Parathyroid adenoma (tissue), 2 donors: ENCODE results near the gene CUX1.

Experiments
- H2AFZ ChIP-seq: fragments of 300-600 bp; sonication (generic); one replicate; pipeline ENCODE4 v1.7.0; 2017; ENCODE audit warnings: antibody characterized with exemption, mild to moderate bottlenecking
- H3K27ac ChIP-seq: fragments of 300-600 bp; sonication (generic); one replicate; pipeline ENCODE4 v1.7.0; 2017
- H3K27me3 ChIP-seq: fragments of 300-600 bp; sonication (generic); one replicate; pipeline ENCODE4 v1.7.0; 2017; ENCODE audit warnings: low read length; ENCODE audit not compliant: control insufficient read depth, insufficient read depth
- H3K36me3 ChIP-seq: fragments of 300-600 bp; sonication (generic); one replicate; pipeline ENCODE4 v1.7.0; 2017; ENCODE audit warnings: low read length; ENCODE audit not compliant: control insufficient read depth, insufficient read depth
- H3K4me1 ChIP-seq: fragments of 300-600 bp; sonication (generic); one replicate; pipeline ENCODE4 v1.7.0; 2017; ENCODE audit warnings: control low read depth
- H3K4me2 ChIP-seq: fragments of 300-600 bp; sonication (generic); one replicate; pipeline ENCODE4 v1.7.0; 2017; ENCODE audit warnings: low read length
- H3K4me3 ChIP-seq: fragments of 300-600 bp; sonication (generic); one replicate; pipeline ENCODE4 v1.7.0; 2017; ENCODE audit warnings: low read depth, low read length
- H3K79me2 ChIP-seq: fragments of 300-600 bp; sonication (generic); one replicate; pipeline ENCODE4 v1.7.0; 2017; ENCODE audit warnings: control low read depth
- H3K9ac ChIP-seq: fragments of 300-600 bp; sonication (generic); one replicate; pipeline ENCODE4 v1.7.0; 2017; ENCODE audit warnings: mild to moderate bottlenecking
- H3K9me3 ChIP-seq: fragments of 300-600 bp; sonication (generic); one replicate; pipeline ENCODE4 v1.7.0; 2017; ENCODE audit warnings: low read length; ENCODE audit not compliant: control insufficient read depth
- TF ChIP-seq, protein P1 (sequence below): fragments of 300-600 bp; sonication (generic); IDR thresholded peaks from one replicate; pipeline ENCODE4 v1.7.0; 2017; ENCODE audit warnings: antibody characterized with exemption, mild to moderate bottlenecking
- donor health status: primary hyperparathyroidism.

CUX1 gene

GRCh38 chr7:101960323-101960722, 142.9 kb downstream of the CUX1 start:
- Histone ChIP-seq H3K79me2 (peaks cover 29% of the 10 kb centered on the region), H3K27ac (no peak overlapping the region), H3K4me2 (no peak overlapping the region), H3K4me1 (no peaks in the 10 kb centered on the region), H3K9ac (no peak overlapping the region), H3K36me3 (no peaks in the 10 kb centered on the region), H2AFZ (no peak overlapping the region), H3K27me3 (no peaks in the 10 kb centered on the region), H3K9me3 (no peaks in the 10 kb centered on the region), H3K4me3 (no peak overlapping the region)
- TF ChIP-seq, protein P1, sequence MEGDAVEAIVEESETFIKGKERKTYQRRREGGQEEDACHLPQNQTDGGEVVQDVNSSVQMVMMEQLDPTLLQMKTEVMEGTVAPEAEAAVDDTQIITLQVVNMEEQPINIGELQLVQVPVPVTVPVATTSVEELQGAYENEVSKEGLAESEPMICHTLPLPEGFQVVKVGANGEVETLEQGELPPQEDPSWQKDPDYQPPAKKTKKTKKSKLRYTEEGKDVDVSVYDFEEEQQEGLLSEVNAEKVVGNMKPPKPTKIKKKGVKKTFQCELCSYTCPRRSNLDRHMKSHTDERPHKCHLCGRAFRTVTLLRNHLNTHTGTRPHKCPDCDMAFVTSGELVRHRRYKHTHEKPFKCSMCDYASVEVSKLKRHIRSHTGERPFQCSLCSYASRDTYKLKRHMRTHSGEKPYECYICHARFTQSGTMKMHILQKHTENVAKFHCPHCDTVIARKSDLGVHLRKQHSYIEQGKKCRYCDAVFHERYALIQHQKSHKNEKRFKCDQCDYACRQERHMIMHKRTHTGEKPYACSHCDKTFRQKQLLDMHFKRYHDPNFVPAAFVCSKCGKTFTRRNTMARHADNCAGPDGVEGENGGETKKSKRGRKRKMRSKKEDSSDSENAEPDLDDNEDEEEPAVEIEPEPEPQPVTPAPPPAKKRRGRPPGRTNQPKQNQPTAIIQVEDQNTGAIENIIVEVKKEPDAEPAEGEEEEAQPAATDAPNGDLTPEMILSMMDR, result no peak

GRCh38 chr7:101960985-101961708, 143.7 kb downstream of the CUX1 start:
- H3K9me3 ChIP-seq, result no peaks in the 10 kb centered on the region
- H3K9ac ChIP-seq, result no peak overlapping the region
- no peak overlapping the region for H3K27ac ChIP-seq
- no peaks in the 10 kb centered on the region for H3K36me3 ChIP-seq
- H3K27me3 ChIP-seq, result no peaks in the 10 kb centered on the region
- peaks cover 29% of the 10 kb centered on the region for H3K79me2 ChIP-seq
- TF ChIP-seq, protein P1, result no peak
- H2AFZ ChIP-seq, result no peak overlapping the region
- H3K4me2 ChIP-seq, result no peak overlapping the region
- H3K4me3 ChIP-seq, result no peak overlapping the region
- no peaks in the 10 kb centered on the region for H3K4me1 ChIP-seq

- no peak overlapping the region for H2AFZ ChIP-seq
- no peak overlapping the region for H3K27ac ChIP-seq
- H3K4me3 ChIP-seq, result no peak overlapping the region
- peaks cover 34% of the 10 kb centered on the region for H3K79me2 ChIP-seq
- H3K9me3 ChIP-seq, result no peaks in the 10 kb centered on the region
- no peaks in the 10 kb centered on the region for H3K36me3 ChIP-seq
- H3K27me3 ChIP-seq, result no peaks in the 10 kb centered on the region
- no peak overlapping the region for H3K9ac ChIP-seq
- no peaks in the 10 kb centered on the region for H3K4me1 ChIP-seq
- TF ChIP-seq, protein P1, result no peak
- no peak overlapping the region for H3K4me2 ChIP-seq
Measured at GRCh38 chr7:101961811-101962210, 144.4 kb downstream of the CUX1 start.

- H3K79me2 ChIP-seq, result peaks cover 34% of the 10 kb centered on the region
- H3K9me3 ChIP-seq, result no peaks in the 10 kb centered on the region
- no peaks in the 10 kb centered on the region for H3K4me1 ChIP-seq
- H3K4me3 ChIP-seq, result no peak overlapping the region
- no peak overlapping the region for H3K27ac ChIP-seq
- no peaks in the 10 kb centered on the region for H3K36me3 ChIP-seq
- H3K4me2 ChIP-seq, result no peak overlapping the region
- TF ChIP-seq, protein P1, result no peak
- H3K9ac ChIP-seq, result no peak overlapping the region
- H2AFZ ChIP-seq, result no peak overlapping the region
- H3K27me3 ChIP-seq, result no peaks in the 10 kb centered on the region
Measured at GRCh38 chr7:101963693-101964092, 146.3 kb downstream of the CUX1 start.
